NT2/D1 (cell line): ENCODE data around the gene BAG3.

ENCODE experiments used
- SUZ12 ChIP-seq: IDR thresholded peaks from 2 replicates; pipeline ENCODE4 v1.6.1; 2011; ENCODE audit not compliant: insufficient read length, insufficient read depth; ENCODE audit errors: extremely low read depth
- YY1 ChIP-seq: IDR thresholded peaks from 2 replicates; pipeline ENCODE4 v1.6.1; 2011; ENCODE audit not compliant: insufficient read length, insufficient read depth
- ZNF274 ChIP-seq: IDR thresholded peaks from 2 replicates; pipeline ENCODE4 v1.6.1; 2011; ENCODE audit warnings: mild to moderate bottlenecking, low read depth, low read length

- TF ChIP-seq SUZ12 (no peak), YY1 (no peak), ZNF274 (no peak)
These were observed 46.7 kb upstream of the BAG3 start for GRCh38 chr10:119604468-119604867.
